Activated T-helper 1 cell treated with Interleukin-2 at 50 U/mL for 16 hours (primary cell): ENCODE measurements around the gene SLC8A1.

ENCODE experiments used
- DNase-seq: peaks from one replicate; pipeline ENCODE4 v3.0.0-alpha.2; 2020; ENCODE audit warnings: low read depth

SLC8A1 gene

DNA sequence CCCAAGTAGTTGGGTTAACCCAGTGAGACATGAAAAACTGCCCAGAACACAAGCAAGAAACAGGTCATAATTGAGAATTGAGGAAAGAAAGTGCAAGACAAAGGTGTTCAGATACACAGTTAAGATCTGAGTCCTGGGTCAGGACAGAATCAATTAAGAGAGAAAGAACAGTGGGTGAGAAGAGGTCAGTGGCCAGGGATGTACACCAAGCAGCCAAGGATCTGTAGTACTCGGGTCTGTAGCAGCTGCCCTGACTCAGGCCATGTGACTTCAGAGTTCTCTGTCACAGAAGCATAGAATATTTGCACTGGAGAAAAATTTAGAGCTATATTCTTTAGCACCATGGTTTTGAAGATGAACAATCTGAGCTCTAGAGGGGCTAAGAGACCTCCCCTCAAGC is 141.6 kb downstream of the SLC8A1 start:
- no peak for DNase-seq

DNA sequence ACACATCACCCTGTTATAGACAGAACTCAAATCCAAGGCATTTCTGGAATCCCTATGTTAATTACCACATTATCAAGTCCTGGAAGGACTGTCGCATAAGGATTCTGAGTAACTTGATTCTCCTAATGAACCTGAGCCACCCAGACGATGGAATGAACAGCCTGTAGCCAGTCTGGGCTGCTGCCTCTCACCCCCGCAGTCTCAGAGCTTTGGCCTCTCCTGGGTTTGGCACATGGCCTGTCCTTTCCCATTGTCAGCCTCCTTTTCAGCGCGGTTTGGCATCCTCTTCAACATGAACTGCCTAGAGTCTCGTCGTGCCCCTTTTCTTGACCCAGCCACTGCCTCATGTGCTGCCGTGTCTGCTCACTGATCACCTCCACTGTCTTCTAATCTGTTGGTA is 147.6 kb downstream of the SLC8A1 start:
- no peak for DNase-seq

DNA sequence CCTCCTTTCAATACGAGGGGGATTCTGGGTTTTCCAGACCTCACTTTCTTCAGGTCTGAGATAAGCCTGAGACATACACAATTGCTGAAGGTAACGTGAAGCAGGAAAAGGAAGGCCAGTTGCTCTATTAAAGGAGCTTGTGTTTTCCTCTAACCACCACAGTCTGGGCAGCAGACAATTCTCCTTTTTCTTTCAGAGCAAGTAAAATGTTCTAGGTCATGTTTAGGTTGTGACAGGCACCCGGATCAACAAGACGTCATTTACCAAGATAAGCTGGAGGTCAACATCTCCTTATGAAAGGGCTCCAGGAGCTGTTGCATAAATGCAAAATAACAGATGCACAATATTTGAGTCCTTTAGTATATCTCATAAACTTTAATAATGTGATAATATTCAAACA is 148.1 kb downstream of the SLC8A1 start:
- no peak for DNase-seq

DNA sequence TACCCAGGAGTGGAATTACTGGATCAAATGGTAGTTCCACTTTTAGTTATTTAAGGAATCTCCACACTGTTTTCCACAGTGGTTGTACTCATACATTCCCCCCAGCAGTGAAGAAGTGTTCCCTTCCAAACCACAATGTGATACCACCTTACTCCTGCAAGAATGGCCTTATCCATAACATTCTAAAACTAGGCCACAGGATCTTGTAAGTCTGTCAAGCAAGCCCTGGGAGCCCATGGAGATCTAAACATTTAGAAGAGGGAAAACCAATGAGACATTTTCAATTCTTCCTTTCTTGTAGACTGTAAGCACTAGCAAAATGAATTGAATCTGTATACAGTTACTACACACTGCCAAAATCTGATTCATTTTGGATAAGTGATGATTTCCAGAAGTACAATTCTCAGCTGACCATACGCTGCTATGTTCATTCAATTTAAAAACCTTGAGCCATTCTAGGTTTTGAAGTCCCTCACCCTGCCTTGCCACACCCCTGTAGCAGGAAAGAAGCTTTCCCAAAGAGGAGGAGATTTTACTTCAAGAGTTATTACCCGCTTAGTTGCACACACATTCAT is 149.1 kb downstream of the SLC8A1 start:
- DNase-seq = no peak

DNA sequence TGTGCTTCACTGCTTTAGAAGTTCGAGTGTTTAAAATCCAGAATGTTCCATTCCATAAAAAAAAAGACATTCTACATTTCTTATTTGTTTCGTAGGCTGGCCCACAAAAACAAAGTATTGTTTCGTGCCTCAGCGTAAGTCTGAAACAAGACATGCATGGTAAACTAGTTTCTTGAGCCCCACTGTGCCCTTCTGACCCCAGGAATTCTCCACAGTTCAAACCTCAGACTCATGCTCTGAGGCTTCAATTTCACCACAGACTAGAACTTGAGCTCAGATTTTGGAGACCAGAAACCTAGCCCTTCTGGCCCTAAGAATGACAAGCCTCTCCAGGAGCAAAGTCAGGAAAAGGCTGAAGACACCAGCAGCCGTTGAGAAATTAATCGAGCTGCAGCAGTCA is 151.5 kb downstream of the SLC8A1 start:
- DNase-seq = no peak

DNA sequence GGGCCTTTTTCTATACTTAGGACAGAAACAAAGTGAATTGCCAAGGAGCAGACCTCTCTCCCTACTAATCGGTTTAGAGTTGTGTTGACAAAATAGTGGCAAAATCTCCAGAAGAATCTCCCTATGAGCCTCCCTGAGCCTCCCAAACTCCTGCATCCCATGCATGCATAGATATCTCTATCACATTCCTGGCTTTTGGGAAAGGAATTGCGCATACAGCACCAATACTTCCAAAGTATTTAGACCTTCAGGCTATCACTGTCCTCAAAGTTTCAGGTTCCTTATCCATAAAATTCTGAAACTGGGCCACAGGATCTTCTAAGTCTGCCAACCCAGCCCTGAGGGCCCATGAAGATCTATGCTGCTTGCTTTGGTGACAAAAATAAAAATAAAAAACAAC is 152.1 kb downstream of the SLC8A1 start:
- no peak for DNase-seq

DNA sequence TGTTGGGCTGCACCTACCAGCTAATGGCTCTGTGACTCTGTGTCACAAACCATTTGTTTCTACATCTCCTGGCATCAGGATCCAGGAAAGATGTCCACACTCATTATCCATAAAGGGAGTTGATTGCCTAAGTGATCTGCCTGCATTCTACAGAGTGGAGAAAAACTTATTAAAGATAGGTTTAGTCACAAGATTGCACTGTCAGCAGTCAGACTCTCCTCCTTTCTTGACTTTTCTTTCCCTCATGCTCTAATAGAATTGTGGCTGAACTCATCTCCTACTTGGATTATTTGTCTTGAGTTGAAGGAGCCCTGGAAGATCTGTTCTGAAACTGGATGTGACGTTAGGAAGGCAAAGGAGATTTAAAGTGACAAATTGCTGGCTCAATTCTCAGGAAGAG is 152.7 kb downstream of the SLC8A1 start:
- DNase-seq = no peak

DNA sequence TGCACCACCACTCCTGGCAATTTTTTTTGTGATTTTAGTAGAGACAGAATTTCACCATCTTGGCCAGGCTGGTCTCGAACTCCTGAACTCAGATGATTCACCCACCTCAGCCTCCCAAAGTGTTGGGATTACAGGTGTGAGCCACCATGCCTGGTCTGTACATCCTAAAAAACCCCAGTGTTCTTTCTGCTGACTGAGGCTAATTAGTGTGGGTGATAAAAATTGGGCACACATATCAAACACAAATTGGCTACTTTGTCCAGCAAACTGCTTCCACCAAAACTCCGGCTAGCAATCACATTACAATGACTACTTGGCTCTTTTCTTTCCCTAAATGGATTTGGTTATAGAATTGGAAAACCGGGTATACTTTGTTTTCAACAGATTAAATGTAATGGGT is 153.9 kb downstream of the SLC8A1 start:
- DNase-seq = no peak

DNA sequence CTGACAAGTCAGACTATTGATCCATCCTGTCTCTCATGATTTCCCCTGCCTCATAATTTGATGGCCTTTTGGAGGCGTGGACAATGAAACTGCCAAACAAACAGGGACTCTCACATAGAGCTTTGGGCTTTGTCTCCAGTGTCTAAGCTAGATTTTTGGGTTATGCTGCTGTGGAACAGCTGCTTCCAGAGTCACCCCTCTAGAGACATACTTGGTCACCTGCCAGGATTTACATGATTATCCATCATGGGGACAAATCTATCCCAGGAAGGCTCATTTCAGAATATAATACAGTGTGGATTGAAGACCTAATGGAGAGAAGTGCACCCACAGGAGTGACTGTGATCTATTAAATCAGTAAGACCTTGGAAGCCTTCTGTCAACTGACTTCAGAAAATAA is 159.6 kb downstream of the SLC8A1 start:
- DNase-seq = no peak

DNA sequence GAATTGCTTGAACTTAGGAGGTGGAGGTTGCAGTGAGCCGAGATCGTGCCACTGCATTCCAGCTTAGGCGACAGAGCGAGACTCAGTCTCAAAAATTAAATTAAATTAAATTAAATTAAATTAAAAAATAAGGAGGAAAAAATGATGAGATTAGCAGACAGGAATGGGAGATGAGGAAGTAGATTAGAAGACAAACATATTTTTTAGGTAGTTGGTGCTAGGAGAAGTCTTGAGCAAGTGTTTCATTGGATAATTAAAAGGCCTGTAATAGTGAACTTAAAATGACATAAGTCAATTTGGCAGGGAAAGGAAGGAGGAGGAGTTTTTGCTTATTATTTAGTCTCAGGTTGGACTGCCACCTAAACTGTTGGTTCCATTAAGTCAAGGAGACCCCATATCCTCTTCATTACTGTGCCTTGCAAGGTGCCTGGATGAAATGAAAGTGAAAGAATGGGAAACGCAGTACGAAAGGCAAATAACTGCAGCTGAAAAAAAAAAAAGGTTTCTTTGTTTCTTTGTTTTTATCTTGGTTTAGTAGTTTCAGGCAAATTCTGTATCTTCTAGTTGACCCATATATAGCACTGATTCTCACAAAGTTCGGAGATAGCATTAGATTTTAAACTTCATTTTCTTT is 162.0 kb downstream of the SLC8A1 start:
- DNase-seq = no peak

DNA sequence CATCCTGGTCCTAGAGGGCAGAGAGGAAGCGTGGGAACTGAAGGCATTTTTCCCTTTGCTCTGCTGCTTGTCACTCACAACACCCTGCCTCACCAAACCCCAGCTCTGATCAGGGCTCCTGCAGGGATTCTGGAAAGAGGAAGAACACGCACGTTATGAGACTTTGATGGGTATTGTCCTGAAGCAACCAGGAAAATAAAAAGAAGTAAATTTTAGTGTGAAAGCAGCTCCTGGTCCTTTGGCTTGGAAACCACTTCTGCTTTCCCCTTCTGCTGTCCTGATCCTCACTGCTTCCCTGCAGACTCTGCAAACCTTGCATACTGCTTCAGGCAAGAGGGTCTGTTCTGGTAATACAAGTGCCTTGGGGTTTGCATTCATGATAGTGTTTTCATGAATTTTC is 164.1 kb downstream of the SLC8A1 start:
- DNase-seq = no peak

DNA sequence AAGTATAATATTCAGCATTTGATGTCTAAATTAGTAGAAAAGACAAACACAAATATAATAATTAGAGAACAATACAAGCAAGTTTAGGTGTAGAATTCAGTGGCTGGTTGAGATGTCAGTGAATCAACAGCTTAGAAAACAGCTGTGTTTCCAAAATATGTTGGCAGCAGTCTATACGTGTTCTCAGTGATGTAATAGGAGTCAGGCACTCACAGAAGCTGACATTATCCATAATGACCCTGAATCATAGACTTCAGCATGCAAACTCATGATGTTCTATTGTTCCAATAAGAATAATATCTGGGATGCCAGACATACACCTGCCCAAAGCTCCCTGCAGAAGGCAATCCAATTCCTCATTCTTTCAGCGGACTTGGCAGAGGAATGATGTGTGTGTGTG is 164.7 kb downstream of the SLC8A1 start:
- DNase-seq = no peak

DNA sequence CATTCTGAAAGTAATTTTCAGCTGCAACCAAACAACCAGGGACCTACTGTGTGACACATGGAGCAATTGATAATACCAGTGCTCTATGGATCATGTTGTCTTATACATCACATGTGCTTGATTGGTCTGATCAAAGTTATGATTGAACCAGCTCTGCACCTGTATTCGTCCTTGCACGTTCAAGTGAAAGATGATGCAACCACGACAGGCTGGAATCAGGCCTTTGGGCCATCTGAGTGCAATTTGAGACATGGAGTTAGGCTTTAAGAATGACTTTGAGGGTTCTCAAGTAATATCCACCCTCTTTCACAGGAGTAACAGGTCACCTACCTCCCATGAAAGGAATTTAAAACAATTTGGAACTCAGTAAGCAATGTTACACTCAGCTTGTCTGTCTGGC is 165.2 kb downstream of the SLC8A1 start:
- no peak for DNase-seq

DNA sequence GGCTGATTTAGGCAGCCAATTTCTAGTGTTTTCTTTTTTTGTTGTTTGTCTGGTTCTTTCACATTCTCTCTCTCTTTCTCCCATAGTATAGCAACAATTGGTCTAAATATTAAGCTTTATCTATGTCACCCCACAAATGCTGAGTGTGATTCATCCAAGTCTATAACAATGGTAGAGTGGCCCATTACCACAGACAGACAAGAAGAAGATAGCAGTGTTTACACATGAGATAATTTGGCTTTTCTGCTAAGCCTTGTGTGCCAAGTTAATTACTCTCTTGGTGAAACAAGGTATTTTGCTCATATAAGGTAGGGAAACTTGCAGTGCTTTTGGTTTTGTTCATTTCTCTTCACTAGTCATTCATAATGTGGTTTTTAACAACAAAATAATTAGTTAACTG is 166.5 kb downstream of the SLC8A1 start:
- no peak for DNase-seq

DNA sequence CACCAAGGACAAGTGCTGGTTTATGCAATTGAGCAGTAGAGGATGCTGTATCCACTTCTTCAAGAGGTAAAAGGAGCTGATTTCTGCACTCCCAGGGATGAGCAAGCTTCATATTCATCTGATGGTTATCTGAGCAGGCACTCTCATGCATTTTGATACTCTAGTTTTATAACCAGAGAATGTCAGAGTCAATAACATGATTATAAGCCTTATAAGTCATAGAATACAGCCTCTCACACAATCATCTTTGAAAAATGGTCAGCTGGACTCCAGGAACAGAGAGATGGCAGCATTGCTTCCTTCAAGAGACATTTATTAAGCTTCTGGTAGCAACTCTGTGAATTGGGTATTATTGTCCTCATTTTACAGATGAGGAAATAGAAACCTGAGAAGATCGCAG is 167.1 kb downstream of the SLC8A1 start:
- no peak for DNase-seq

DNA sequence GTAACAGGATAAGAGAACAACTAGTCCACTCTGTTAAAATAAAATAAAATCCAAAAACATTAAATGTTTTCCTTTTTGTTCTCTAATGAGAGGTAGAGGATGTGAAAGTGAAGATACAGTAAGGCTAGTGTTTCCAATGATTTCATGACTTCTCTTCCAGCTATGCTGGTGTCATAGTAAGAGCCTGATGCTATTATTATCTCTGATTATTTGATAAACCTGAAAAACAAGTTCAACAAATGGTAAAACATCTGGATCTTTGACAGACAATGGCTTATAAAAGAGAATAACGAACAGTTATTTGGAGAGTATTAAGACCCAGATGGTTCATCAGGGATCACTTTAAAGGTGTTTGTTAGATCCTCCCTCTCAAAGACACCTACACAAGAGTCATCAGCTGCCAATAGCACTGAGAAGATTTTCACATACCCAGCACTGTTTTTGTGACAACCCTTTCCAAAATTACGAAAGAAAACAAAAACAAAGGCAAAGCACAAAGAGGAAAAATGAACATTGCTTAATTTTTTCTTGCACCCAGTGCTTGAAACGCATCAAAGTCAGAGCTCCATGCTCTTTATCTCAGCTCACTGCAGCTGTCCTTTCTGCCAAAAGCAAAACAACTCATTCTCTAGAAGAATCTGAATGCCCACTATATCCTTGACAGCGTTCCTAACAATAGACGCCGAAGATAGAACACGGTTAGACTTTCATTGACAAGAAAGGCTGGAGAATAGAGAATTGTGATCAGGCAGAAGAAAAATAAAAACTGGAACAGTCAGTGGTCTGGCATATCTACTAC is 168.6 kb downstream of the SLC8A1 start:
- no peak for DNase-seq

DNA sequence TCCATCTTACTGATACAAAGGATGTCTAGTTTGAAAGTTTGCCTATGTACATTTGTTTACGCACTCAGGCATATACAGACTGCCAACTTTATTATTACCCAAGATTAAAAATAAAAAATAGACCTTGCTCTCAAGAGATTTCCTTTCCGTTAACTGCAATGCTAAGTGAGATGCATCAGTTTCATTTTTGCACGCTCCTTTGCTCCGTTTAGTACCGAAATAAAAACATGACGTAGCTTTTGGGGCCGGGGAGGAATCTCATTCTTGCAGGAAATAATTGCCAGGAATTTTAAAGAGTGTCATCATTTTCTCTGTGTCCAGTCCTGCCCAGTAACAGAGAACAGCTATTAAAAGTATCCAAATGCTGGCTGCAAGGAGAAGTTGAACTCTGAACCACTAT is 169.5 kb downstream of the SLC8A1 start:
- DNase-seq = no peak

DNA sequence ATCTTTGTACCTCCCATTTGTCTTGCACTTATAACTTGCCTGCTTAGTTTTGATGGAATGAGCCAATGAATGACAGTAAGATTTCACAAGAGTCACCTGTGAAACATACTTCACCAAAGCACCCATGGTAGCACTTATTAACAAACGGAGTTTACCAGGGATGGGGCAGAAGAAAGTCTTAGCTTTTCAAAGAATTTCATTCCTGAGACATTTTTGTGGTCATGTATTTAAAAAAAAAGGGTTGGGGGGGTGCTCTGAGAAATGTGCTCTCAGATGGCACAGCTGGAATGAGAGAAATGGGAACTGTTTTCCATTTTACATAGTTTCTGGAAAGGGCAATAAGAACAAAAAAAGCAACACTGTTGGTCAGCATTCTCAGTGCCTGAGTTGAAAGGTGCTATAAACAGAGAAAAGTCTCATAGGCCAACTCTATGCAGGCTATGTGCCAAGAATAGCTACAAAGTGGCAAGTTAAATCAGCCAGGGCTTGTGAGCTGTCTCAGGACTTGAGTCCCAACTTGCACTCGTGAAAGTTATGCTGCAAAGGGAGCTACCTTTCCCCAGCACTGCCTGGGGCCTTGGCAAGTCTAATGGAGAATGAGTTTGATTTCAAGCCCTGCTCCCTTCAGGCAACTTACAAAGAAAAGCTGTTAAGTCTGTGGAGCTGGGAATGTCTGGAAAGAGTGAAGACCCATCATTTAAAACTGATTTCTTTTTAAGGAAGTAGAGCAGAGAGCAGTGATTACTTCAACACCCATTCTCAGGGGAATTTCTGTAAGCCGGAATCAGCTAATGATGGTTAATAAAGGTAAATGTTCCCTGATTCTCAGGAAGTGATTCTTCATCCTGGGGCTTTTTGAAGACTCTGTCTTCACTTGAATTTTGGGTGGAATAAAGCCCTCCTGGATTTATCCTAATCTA is 170.6 kb downstream of the SLC8A1 start:
- no peak for DNase-seq

DNA sequence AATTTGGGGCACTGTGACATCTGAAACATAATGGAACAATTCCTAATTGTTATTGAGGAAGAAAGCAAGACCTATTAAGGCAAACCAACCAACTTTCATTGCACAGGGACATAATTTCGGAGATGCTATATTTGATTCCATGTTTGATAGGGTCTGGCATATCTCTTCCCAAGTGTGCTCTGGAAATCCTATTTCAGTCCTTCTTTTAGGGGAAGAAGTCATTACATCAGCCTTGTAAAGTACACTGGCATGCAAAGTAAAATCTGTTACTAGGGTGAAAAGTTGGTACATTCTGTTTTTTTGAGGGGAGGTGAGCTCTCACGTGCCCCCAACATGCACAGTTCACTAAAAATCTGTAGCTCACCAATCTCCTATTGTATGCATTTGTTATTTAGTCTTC is 172.4 kb downstream of the SLC8A1 start:
- DNase-seq = no peak

DNA sequence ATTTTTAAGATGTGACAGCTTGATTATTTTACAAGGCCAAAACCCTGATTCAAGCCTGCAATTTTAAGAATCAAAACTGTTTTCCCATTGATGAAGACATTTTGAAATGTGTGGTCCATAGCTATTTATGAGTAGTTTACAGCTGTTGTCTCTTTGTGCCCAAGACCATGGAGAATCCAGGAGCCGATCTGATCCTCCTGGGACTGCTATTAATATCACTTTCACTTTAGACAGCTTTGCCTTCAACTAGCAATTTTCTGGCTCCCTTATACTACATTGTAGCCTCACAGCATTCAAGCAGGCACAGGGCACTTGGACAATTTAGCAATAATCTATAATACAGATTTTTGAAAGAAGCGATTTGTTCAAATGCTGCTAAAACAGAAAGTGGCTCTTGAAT is 172.9 kb downstream of the SLC8A1 start:
- DNase-seq = no peak

DNA sequence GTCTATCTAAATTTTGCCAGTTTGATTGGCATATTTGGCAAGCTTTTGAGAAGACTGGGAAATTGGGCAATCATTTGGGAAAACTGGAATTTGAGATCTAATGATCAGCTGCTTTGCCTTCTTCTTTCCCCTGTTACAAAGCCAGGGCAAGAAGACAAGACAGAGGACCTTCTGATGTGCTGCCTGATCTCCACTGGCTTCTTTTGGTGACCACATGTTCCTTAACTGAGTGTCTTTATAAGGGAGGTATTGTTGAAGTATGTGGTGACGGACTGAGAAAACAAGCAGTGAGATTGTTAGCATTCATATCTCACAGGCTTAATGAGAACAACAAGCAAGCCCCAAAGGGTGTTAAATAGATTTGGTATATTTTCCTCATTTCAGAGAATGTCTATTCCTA is 175.8 kb downstream of the SLC8A1 start:
- no peak for DNase-seq

DNA sequence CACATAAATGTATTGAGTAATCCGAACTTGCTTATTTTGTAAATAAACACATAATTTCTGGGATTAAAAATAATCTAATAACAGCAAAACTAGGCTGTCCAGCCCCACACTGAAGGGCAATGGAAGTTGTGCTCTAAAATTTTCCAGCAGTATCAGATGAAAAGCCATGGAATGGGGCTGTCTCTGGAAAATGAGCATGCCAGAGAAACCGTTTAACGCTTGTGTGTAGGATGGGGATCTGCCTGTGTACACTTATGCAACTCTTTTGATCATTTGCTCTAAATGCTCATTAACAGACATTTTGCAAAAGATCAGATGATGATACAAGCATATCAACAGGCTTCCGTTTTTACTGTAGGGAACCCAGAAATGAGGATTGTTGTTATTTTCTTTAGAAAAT is 177.6 kb downstream of the SLC8A1 start:
- DNase-seq = no peak

DNA sequence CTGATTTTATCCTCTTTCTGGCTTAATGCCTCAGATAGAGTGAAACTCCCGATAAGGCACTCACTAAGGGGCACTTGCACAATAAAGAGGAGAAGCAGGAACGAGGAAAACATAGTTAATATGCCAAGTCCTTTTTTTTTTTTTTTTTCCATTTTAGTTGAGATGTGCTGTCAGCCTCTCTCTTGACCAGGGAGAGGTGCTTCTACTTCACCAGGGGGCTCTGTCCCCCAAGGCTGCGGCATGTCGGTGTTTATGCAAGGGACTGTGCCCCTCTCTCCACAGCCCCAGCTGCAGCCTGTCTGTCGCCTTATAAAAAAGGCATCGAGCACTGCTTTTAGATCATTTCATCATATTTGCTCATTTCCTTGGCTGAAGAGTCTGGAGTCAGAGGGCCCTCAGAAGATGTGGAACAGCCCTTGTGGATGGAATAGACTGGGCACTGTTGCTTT is 178.1 kb downstream of the SLC8A1 start:
- no peak for DNase-seq
